Endothelial cell of umbilical vein (primary cell): ENCODE results near the gene VAV3. TPM values are rescaled to one million over a fixed set of nuclear protein-coding genes. Genes with fewer than 3 reads are reported as not detected.

Source experiments
- BruUV-seq: library from RNA; stranded (reverse); fragments of 400-500 nt; replicated peaks from 2 replicates; lab custom pipeline; 2021; lab: Mats Ljungman, UMichigan
- CTCF ChIA-PET: fragments of 300-600, 350-600 bp; sonication (Branson Sonifier 250); formaldehyde crosslinking; loops from one replicate; lab custom pipeline; 2021; ENCODE audit warnings: antibody characterized with exemption, inconsistent platforms; lab: Charles Lee
- POLR2A ChIA-PET: fragments of 300-600, 350-600 bp; sonication (Branson Sonifier 250); formaldehyde crosslinking; loops from one replicate; lab custom pipeline; 2021; ENCODE audit warnings: antibody characterized with exemption, inconsistent platforms; lab: Charles Lee
- DNase-seq: peaks from one replicate; pipeline ENCODE4 v3.0.0-alpha.2; 2011; ENCODE audit warnings: low read depth, low spot score
- FAIRE-seq: peaks from 2 replicates; lab custom pipeline; 2011; peaks lifted over from hg19 to GRCh38; lab: Jason Lieb, UNC
- H2AFZ ChIP-seq: 2 replicates; pipeline ENCODE4 v1.6.0; 2012; ENCODE audit warnings: low read depth, low read length, control low read depth, inconsistent platforms
- H3K27ac ChIP-seq: 2 replicates; pipeline ENCODE4 v1.5.1; 2011; ENCODE audit warnings: low read depth, mild to moderate bottlenecking, control low read depth, low read length, moderate library complexity; ENCODE audit not compliant: insufficient read depth
- H3K27me3 ChIP-seq, 2 experiments: 2 replicates each; pipeline versions ENCODE4 v1.6.0 to v1.6.1; 2011; ENCODE audit warnings: low read length in 2 of 2, mixed read lengths in 1 of 2; ENCODE audit not compliant: control insufficient read depth in 2 of 2, insufficient read depth in 2 of 2
- H3K36me3 ChIP-seq, 2 experiments: 2 replicates in 1 of 2; 3 replicates in 1 of 2; pipeline ENCODE4 v1.5.1; 2011; ENCODE audit warnings: low read length in 2 of 2, mild to moderate bottlenecking in 1 of 2, moderate library complexity in 1 of 2; ENCODE audit not compliant: control insufficient read depth in 2 of 2, insufficient read depth in 2 of 2; ENCODE audit errors: extremely low read depth in 1 of 2
- H3K4me1 ChIP-seq: 3 replicates; pipeline ENCODE4 v1.5.1; 2011; ENCODE audit warnings: mild to moderate bottlenecking, low read length; ENCODE audit not compliant: control insufficient read depth, insufficient read depth; ENCODE audit errors: extremely low read depth
- H3K4me2 ChIP-seq: 2 replicates; pipeline ENCODE4 v1.6.1; 2011; ENCODE audit warnings: low read length, control low read depth, mixed read lengths; ENCODE audit not compliant: insufficient read depth
- H3K4me3 ChIP-seq, 3 experiments: fragments of 200-600 bp in 1 of 3; sonication (generic), shearing (Covaris generic) in 1 of 3; replicated peaks in 1 of 3; 2 replicates each; pipeline ENCODE4 v1.5.1; 2011 to 2016; ENCODE audit warnings: control low read depth in 3 of 3, low read length in 3 of 3, mild to moderate bottlenecking in 2 of 3, inconsistent platforms in 1 of 3, low read depth in 1 of 3, moderate library complexity in 1 of 3; ENCODE audit not compliant: insufficient read depth in 1 of 3
- H3K79me2 ChIP-seq: 2 replicates; pipeline ENCODE4 v1.6.0; 2012; ENCODE audit warnings: low read length, inconsistent platforms; ENCODE audit not compliant: control insufficient read depth, insufficient read depth
- H3K9ac ChIP-seq: replicated peaks from 2 replicates; pipeline ENCODE3; 2011; ENCODE audit warnings: low read length, control low read depth; ENCODE audit not compliant: insufficient read depth; ENCODE audit errors: extremely low read depth
- H3K9me1 ChIP-seq: replicated peaks from 3 replicates; pipeline ENCODE4 v1.6.0; 2011; ENCODE audit warnings: mild to moderate bottlenecking, low read length; ENCODE audit not compliant: control insufficient read depth, insufficient read depth; ENCODE audit errors: extremely low read depth
- H3K9me3 ChIP-seq: replicated peaks from 2 replicates; pipeline ENCODE4 v1.5.1; 2012; ENCODE audit warnings: low read length, inconsistent platforms; ENCODE audit not compliant: control insufficient read depth, insufficient read depth
- H4K20me1 ChIP-seq: replicated peaks from 2 replicates; pipeline ENCODE3; 2011; ENCODE audit warnings: mild to moderate bottlenecking, low read length; ENCODE audit not compliant: control insufficient read depth, insufficient read depth; ENCODE audit errors: extremely low read depth
- EZH2 ChIP-seq: IDR thresholded peaks from 2 replicates; pipeline ENCODE4 v1.6.1; 2012; ENCODE audit warnings: borderline replicate concordance, low read depth, mild to moderate bottlenecking, moderate library complexity, low read length, inconsistent platforms; ENCODE audit not compliant: severe bottlenecking
- FOS ChIP-seq: IDR thresholded peaks from 2 replicates; pipeline ENCODE4 v1.6.1; 2011; ENCODE audit warnings: mild to moderate bottlenecking, low read length, moderate library complexity, borderline replicate concordance; ENCODE audit not compliant: insufficient read depth
- GATA2 ChIP-seq: IDR thresholded peaks from 2 replicates; pipeline ENCODE4 v1.7.0; 2011; ENCODE audit warnings: low read depth, mild to moderate bottlenecking, moderate library complexity, mixed read lengths, low read length; ENCODE audit not compliant: insufficient read length, insufficient read depth
- JUN ChIP-seq: IDR thresholded peaks from 2 replicates; pipeline ENCODE4 v1.6.1; 2011; ENCODE audit warnings: borderline replicate concordance, low read depth; ENCODE audit not compliant: insufficient read length, insufficient read depth
- MYC ChIP-seq: IDR thresholded peaks from one replicate; pipeline ENCODE4 v1.6.1; 2011; ENCODE audit warnings: mild to moderate bottlenecking, low read depth, low read length
- POLR2A ChIP-seq: IDR thresholded peaks from 2 replicates; pipeline ENCODE4 v1.6.1; 2012; ENCODE audit warnings: low read depth, mild to moderate bottlenecking, control low read depth, low read length
- POLR2AphosphoS5 ChIP-seq: IDR thresholded peaks from 2 replicates; pipeline ENCODE4 v1.6.1; 2012; ENCODE audit warnings: low read depth, mild to moderate bottlenecking, control low read depth, low read length, moderate library complexity; ENCODE audit not compliant: insufficient read depth
- dilution Hi-C: fragments of 300-500 bp; cut with MboI; formaldehyde crosslinking; loops from one replicate; pipeline ENCODE4 v1.15.0; 2019; ENCODE audit warnings: low sequenced_read_pairs; ENCODE audit not compliant: extremely low pct_ligation_motif_present
- intact Hi-C: fragments of 100-400 bp; cut with micrococcal nuclease; formaldehyde crosslinking; loops from one replicate; pipeline ENCODE4 v1.10.0; 2022
- polyA plus RNA-seq, 4 experiments: library from polyadenylated mRNA; depleted of rRNA in 3 of 4; stranded (reverse) in 3 of 4; unstranded in 1 of 4; fragments of >200 nt; gene quantifications; 2 replicates each; pipeline versions ENCODE4 v1.2.1 to v1.2.3, GENCODE V29; 2011 to 2012; ENCODE audit warnings: missing spikeins in 1 of 4
- total RNA-seq: library from RNA; stranded (reverse); gene quantifications from 2 replicates; pipeline ENCODE4 v1.2.3, GENCODE V29; 2021
- TF ChIP-seq, protein P1 (sequence below), 2 donors: IDR thresholded peaks; 1 replicate in 1 of 2; 2 replicates in 1 of 2; pipeline ENCODE4 v1.5.1; 2011; ENCODE audit warnings: low read length in 2 of 2, mild to moderate bottlenecking in 2 of 2, moderate library complexity in 2 of 2, control low read depth in 1 of 2, inconsistent platforms in 1 of 2, low read depth in 1 of 2; ENCODE audit not compliant: insufficient read depth in 1 of 2; ENCODE audit errors: extremely low read depth in 1 of 2
- TF ChIP-seq, protein P2 (sequence below): IDR thresholded peaks from 2 replicates; pipeline ENCODE4 v1.6.1; 2011; ENCODE audit not compliant: insufficient read depth, insufficient read length

VAV3 gene
- total and polyA plus RNA-seq, 2 donors (not counting 3 experiments of a cell fraction or from before 2014, with no cell fraction given) = 0.18 to 1.5 TPM

DNA sequence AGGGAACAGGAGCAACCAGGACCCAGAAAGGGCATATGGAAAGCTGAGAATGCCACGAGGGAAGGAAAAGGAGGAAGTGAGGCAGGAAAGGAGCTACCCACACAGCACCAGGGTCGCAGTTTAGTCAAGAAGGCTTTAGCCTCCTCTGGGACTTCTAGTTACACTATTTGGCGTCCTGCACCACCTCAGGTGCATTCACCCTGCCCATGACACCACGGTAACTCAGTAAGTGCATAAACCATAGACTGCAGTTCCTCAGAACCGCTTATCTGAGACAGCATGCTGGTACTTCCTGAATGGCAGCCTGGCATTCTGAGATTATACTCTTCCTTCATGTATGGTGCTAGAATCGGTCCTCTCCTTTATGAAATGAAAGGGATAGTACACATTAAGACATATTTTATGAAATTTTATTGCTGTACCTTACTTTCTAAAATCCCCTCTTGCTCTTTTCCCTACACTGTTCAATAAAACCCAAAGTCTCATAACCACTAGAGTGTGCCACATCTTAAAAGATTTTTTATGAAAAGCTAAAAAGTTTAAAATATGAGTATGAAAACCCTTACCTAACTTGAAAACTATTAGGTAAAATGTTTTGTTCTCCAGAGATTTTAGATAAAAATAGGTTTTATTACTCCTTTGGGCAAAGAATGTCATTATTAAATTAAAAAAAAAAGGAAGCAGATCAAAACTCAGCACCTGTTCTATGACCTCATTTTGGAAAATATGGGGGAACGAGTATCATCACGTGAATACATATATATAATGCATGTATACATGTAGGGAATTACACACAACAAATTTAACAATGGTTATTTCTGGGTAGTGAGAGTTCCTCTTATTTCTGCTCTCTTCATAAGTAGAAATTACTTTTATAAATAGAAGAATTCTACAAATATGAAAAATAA is 67.3 kb downstream of the VAV3 start:
- no peaks in the 10 kb centered on the region for H3K36me3 ChIP-seq
- no peaks in the 10 kb centered on the region for H3K4me1 ChIP-seq
- H3K9ac ChIP-seq = no peak overlapping the region
- peak; percentile 20 for DNase-seq
- intact Hi-C loops = loop anchor here (2.0 kb wide), 1 partner anchor 39 kb away; no protein-coding TSS in a partner anchor
- no peaks in the 10 kb centered on the region for H4K20me1 ChIP-seq
- CTCF ChIA-PET = interaction anchor here (1.4 kb wide), 2 partner anchors 115 to 228 kb away, joined by 6 to 16 read pairs; no protein-coding TSS in a partner anchor
- no TSS peak for BruUV-seq
- TF ChIP-seq POLR2A = no peak
- TF ChIP-seq, protein P1, sequence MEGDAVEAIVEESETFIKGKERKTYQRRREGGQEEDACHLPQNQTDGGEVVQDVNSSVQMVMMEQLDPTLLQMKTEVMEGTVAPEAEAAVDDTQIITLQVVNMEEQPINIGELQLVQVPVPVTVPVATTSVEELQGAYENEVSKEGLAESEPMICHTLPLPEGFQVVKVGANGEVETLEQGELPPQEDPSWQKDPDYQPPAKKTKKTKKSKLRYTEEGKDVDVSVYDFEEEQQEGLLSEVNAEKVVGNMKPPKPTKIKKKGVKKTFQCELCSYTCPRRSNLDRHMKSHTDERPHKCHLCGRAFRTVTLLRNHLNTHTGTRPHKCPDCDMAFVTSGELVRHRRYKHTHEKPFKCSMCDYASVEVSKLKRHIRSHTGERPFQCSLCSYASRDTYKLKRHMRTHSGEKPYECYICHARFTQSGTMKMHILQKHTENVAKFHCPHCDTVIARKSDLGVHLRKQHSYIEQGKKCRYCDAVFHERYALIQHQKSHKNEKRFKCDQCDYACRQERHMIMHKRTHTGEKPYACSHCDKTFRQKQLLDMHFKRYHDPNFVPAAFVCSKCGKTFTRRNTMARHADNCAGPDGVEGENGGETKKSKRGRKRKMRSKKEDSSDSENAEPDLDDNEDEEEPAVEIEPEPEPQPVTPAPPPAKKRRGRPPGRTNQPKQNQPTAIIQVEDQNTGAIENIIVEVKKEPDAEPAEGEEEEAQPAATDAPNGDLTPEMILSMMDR (IDR thresholded peaks at IDR 0.05; ENCODE audit: extremely low read depth in 1 of 2, insufficient read depth in 1 of 2, low read depth in 1 of 2, low read length in 2 of 2) = no peak
- no peak for TF ChIP-seq GATA2
- no peak for TF ChIP-seq FOS
- TF ChIP-seq JUN = no peak
- TF ChIP-seq, protein P2, sequence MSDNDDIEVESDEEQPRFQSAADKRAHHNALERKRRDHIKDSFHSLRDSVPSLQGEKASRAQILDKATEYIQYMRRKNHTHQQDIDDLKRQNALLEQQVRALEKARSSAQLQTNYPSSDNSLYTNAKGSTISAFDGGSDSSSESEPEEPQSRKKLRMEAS = no peak
- no peak for TF ChIP-seq MYC
- TF ChIP-seq POLR2AphosphoS5 = no peak
- no peak for TF ChIP-seq EZH2
- H3K79me2 ChIP-seq = no peaks in the 10 kb centered on the region
- dilution Hi-C loops = no loop called here
- H3K4me2 ChIP-seq = no peak overlapping the region
- H3K9me3 ChIP-seq = no peaks in the 10 kb centered on the region
- POLR2A ChIA-PET = no interaction called here
- H3K9me1 ChIP-seq = no peaks in the 10 kb centered on the region
- H2AFZ ChIP-seq = peak overlapping the region; percentile 32
- no peak for FAIRE-seq
- H3K4me3 ChIP-seq = no peak overlapping the region
- no peak overlapping the region for H3K27ac ChIP-seq
- no peaks in the 10 kb centered on the region for H3K27me3 ChIP-seq
